ENCODE measurements around the gene PEX11B. TPM values are rescaled to one million over a fixed set of nuclear protein-coding genes. Genes with fewer than 3 reads are reported as not detected.

Gene PEX11B
- total and polyA plus RNA-seq, 8 donors = 10.7 to 21.9 (median 12.5) TPM

DNA sequence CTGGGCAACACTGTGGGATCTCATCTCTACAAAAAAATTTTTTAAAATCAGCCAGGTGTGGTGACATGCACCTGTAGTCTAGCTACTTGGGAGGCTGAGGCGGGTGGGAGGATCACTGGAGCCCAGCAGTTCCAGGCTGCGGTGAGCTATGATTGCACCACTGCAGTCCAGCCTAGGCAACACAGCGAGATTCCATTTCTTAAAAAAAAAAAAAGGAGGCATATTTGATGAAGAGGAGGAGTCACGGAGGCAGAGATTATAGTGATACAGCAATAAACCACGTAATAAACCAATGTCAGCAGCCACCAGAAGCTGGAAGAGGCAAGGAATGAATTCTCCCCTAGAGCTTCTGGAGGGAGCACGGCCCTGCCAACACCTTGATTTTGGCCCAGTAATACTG, 35.3 kb upstream of the PEX11B start:
- TF ChIP-seq, protein P1, sequence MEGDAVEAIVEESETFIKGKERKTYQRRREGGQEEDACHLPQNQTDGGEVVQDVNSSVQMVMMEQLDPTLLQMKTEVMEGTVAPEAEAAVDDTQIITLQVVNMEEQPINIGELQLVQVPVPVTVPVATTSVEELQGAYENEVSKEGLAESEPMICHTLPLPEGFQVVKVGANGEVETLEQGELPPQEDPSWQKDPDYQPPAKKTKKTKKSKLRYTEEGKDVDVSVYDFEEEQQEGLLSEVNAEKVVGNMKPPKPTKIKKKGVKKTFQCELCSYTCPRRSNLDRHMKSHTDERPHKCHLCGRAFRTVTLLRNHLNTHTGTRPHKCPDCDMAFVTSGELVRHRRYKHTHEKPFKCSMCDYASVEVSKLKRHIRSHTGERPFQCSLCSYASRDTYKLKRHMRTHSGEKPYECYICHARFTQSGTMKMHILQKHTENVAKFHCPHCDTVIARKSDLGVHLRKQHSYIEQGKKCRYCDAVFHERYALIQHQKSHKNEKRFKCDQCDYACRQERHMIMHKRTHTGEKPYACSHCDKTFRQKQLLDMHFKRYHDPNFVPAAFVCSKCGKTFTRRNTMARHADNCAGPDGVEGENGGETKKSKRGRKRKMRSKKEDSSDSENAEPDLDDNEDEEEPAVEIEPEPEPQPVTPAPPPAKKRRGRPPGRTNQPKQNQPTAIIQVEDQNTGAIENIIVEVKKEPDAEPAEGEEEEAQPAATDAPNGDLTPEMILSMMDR (IDR thresholded peaks at IDR 0.05) = no peak
- Histone ChIP-seq H3K4me1 (peaks cover 0 to 30% (median 14%) of the 10 kb centered on the region in 3 donors), H3K4me3 (no peak overlapping the region), H3K9me3 (no peaks in the 10 kb centered on the region), H3K27me3 (no peaks in the 10 kb centered on the region), H3K27ac (no peak overlapping the region), H3K36me3 (no peaks in the 10 kb centered on the region)
- DNase-seq (no peak), ATAC-seq (no peak), FAIRE-seq (no peak)
- WGBS, 2 donors = 91 to 93% methylated on average over 6 of the region's 6 CpGs
- intact Hi-C loops (cut with DNase I) = no loop called here

DNA sequence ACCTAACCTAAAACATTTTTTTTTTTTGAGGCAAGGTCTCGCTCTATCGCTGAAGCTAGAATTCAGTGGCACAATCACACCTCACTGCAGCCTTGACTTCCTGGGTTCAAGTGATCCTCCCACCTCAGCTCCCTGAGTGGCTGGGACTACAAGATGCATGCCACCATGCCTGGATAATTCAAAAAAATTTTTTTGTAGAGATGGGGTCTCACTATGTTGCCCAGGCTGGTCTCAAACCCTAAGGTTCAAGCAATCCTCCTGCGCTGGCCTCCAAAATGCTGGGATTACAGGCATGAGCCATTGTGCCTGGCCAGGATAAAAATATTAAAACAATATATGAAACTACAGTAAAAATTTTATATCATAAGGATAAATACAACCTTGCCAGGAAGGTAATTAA, 34.4 kb upstream of the PEX11B start:
- DNase-seq (no peak), FAIRE-seq (no peak), ATAC-seq (no peak)
- TF ChIP-seq, protein P1 (IDR thresholded peaks at IDR 0.05) = no peak
- intact Hi-C loops (cut with DNase I) = no loop called here
- H3K4me3 ChIP-seq = no peak overlapping the region
- H3K9me3 ChIP-seq = no peaks in the 10 kb centered on the region
- H3K27ac ChIP-seq = no peak overlapping the region
- H3K27me3 ChIP-seq = no peaks in the 10 kb centered on the region
- no peaks in the 10 kb centered on the region for H3K36me3 ChIP-seq
- H3K4me1 ChIP-seq = peaks cover 0 to 26% (median 14%) of the 10 kb centered on the region in 3 donors
- 97 to 99% methylated on average over 3 of the region's 3 CpGs for WGBS, 2 donors

DNA sequence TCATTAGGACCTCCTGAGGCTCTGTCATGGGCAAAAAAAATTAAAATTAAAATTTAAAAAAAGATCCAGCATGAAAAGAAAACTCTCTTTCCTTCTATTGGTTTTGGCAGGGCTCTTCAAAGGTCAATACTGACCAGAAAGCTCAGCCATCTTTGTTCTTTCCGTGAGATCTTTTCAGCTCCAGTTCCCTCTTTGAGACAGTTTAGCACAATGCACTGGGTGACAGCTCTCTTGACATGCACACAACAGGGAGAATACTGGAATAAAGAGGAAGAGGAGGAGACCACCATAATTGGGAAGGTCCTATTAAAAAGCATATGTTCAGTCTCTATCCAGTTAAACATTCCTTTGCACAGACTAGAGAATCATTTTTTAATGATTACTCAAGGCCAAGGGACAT, 33.0 kb upstream of the PEX11B start:
- no peak for ATAC-seq
- intact Hi-C loops (cut with DNase I) = no loop called here
- DNase-seq = no peak
- Histone ChIP-seq H3K27ac (no peak overlapping the region), H3K9me3 (no peaks in the 10 kb centered on the region), H3K27me3 (no peaks in the 10 kb centered on the region), H3K36me3 (no peaks in the 10 kb centered on the region), H3K4me3 (no peak overlapping the region), H3K4me1 (peaks cover 0 to 20% (median 8%) of the 10 kb centered on the region in 3 donors)
- no peak for FAIRE-seq
- WGBS, 2 donors = 70 to 72% methylated on average over 1 of the region's 1 CpG
- TF ChIP-seq, protein P1 (IDR thresholded peaks at IDR 0.05) = no peak

DNA sequence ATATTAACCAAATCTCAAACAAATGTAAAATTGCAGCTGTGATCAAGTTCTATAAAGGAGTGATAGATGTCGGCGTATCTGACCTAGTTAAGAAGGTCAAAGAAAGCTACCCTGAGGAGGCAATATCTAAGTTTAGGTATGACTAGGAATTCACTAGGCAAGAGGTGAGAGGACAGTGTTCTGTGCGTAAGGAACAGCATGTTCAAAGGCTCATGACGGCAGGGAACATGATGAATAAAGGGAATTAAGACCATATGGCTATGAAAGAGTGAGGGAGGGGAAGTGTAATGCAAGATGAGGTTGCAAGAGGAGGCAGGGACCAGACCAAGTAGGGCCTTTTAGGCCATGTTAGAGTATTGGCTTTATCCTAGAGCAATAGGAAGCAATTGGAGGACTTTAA, 30.7 kb upstream of the PEX11B start:
- intact Hi-C loops (cut with DNase I) = no loop called here
- H3K4me1 ChIP-seq = peaks cover 0 to 1% (median under 1%) of the 10 kb centered on the region in 3 donors
- TF ChIP-seq, protein P1 (IDR thresholded peaks at IDR 0.05) = no peak
- no peak overlapping the region for H3K27ac ChIP-seq
- WGBS, 2 donors = 95 to 96% methylated on average over 4 of the region's 4 CpGs
- no peaks in the 10 kb centered on the region for H3K9me3 ChIP-seq
- no peaks in the 10 kb centered on the region for H3K27me3 ChIP-seq
- H3K36me3 ChIP-seq = no peaks in the 10 kb centered on the region
- no peak overlapping the region for H3K4me3 ChIP-seq
- DNase-seq (no peak), FAIRE-seq (no peak), ATAC-seq (no peak)

DNA sequence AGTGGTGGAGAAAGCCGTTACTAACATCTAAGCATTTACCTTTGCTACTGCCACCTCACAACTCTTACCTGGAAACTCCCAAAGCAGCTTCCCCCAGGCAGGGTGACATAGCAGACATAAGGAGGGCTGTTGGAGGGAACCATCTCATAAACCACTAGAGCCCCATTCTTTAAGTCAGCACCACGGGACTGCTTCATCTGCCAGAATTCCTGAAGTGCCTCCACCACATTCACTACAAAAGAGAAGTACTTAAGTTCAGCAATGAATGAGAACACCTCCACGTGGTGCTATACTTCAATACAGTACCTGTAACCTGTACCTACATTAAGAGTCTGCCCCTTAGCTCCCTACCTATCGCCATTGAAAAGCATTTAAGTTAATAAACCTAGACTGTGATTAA, 29.0 kb upstream of the PEX11B start:
- no peaks in the 10 kb centered on the region for H3K4me1 ChIP-seq
- no peak overlapping the region for H3K4me3 ChIP-seq
- no peak overlapping the region for H3K27ac ChIP-seq
- 77 to 86% methylated on average over 4 of the region's 4 CpGs for WGBS, 2 donors
- no peaks in the 10 kb centered on the region for H3K27me3 ChIP-seq
- TF ChIP-seq, protein P1 (IDR thresholded peaks at IDR 0.05) = no peak
- H3K9me3 ChIP-seq = no peaks in the 10 kb centered on the region
- intact Hi-C loops (cut with DNase I) = no loop called here
- FAIRE-seq (no peak), DNase-seq (no peak), ATAC-seq (no peak)
- no peaks in the 10 kb centered on the region for H3K36me3 ChIP-seq
